Spleen (tissue), 11 donors: ENCODE data around the gene NUTF2. TPM values are rescaled to one million over a fixed set of nuclear protein-coding genes. Genes with fewer than 3 reads are reported as not detected.
A peak's percentile ranks its signal among the peaks of the same experiment; 100 is the strongest.

Experiments used
- DNase-seq: peaks from one replicate; pipeline ENCODE4 v3.0.0-alpha.2; 2020
- H3K27ac ChIP-seq, 8 donors: fragments of 200-600 bp; sonication (generic) in 7 of 8; 1 replicate in 4 of 8; 2 replicates in 4 of 8; pipeline versions ENCODE4 v1.5.0 to v1.8.0; 2016 to 2021; ENCODE audit warnings: inconsistent platforms in 4 of 8, mild to moderate bottlenecking in 4 of 8, moderate library complexity in 1 of 8
- H3K27me3 ChIP-seq, 7 donors: fragments of 200-600 bp; sonication (generic) in 6 of 7; replicated peaks in 1 of 7; 1 replicate in 4 of 7; 2 replicates in 3 of 7; pipeline versions ENCODE4 v1.5.0 to v1.8.0; 2016 to 2021; ENCODE audit warnings: inconsistent platforms in 3 of 7, mild to moderate bottlenecking in 1 of 7
- H3K36me3 ChIP-seq, 6 donors: fragments of 200-600 bp; sonication (generic) in 5 of 6; 1 replicate in 4 of 6; 2 replicates in 2 of 6; pipeline versions ENCODE4 v1.5.0 to v1.8.0; 2016 to 2021; ENCODE audit warnings: inconsistent platforms in 2 of 6
- H3K4me1 ChIP-seq, 6 donors: fragments of 200-600 bp; sonication (generic) in 5 of 6; 1 replicate in 3 of 6; 2 replicates in 3 of 6; pipeline versions ENCODE4 v1.5.0 to v1.8.0; 2016 to 2021; ENCODE audit warnings: inconsistent platforms in 3 of 6
- H3K4me3 ChIP-seq, 8 donors: fragments of 200-600 bp; sonication (generic) in 7 of 8; 1 replicate in 4 of 8; 2 replicates in 4 of 8; pipeline versions ENCODE4 v1.5.0 to v1.8.0; 2016 to 2021; ENCODE audit warnings: inconsistent platforms in 4 of 8, mild to moderate bottlenecking in 4 of 8, moderate library complexity in 2 of 8
- H3K9me3 ChIP-seq, 8 donors: fragments of 200-600 bp; sonication (generic) in 7 of 8; 1 replicate in 4 of 8; 2 replicates in 4 of 8; pipeline versions ENCODE4 v1.5.0 to v1.8.0; 2016 to 2021; ENCODE audit warnings: inconsistent platforms in 4 of 8
- POLR2A ChIP-seq, 3 donors: fragments of 450-650 bp; IDR thresholded peaks; one replicate each; pipeline ENCODE4 v1.5.1; 2017; ENCODE audit warnings: antibody characterized with exemption in 3 of 3, mild to moderate bottlenecking in 1 of 3
- POLR2AphosphoS5 ChIP-seq, 3 donors: sonication (generic); formaldehyde crosslinking; IDR thresholded peaks; one replicate each; pipeline ENCODE4 v1.5.1; 2017; ENCODE audit warnings: antibody characterized with exemption in 3 of 3
- WGBS, 5 donors: extraction: QIAGEN DNeasy Blood & Tissue Kit in 3 of 5; methylation state at CpG; one replicate each; pipeline versions ENCODE4 v1.1.5 to v1.1.7; 2013 to 2018; 5-methylcytosine and 5-hydroxymethylcytosine counted together
- intact Hi-C: fragments of 100-400 bp; cut with DNase I; formaldehyde crosslinking; loops from one replicate; pipeline ENCODE4 v1.15.0; 2023; ENCODE audit warnings: low total_unique reads
- polyA plus RNA-seq, 3 donors: library from polyadenylated mRNA; stranded (reverse); fragments of 200-250 nt; gene quantifications; one replicate each; pipeline ENCODE4 v1.2.1, GENCODE V29; 2013
- total RNA-seq, 7 donors: library from RNA; depleted of rRNA in 3 of 7; stranded (reverse); fragments of >200 nt in 3 of 7; fragmentation: NEBNext Ultra II Directional in 4 of 7; extraction: Animal tissue kit (Norgen Biotek cat#: 25700) in 4 of 7; gene quantifications; one replicate each; pipeline versions ENCODE4 v1.1.0 to v1.2.1, GENCODE V29; 2016 to 2021
- TF ChIP-seq, protein P1 (sequence below), 11 experiments: fragments of 200-600 bp in 7 of 11; fragments of 450-650 bp in 4 of 11; sonication (generic) in 4 of 11; IDR thresholded peaks in 8 of 11; conservative IDR thresholded peaks in 3 of 11; 1 replicate in 7 of 11; 2 replicates in 4 of 11; pipeline versions ENCODE4 v1.4.0 to v1.8.0; 2016 to 2021; ENCODE audit warnings: antibody characterized with exemption in 11 of 11, inconsistent platforms in 4 of 11, mild to moderate bottlenecking in 1 of 11
- donor health status: healthy with polysubstance abuse.
- donor health status: DM: no; HTN: no; CAD: no; lungs with moderate emphysema.
- donor health status: DM: no; HTN: no; CAD: no.
- donor health status: Bipolar disorder and iron deficiency.
- donor health status: healthy.
- donor health status: DM: no; HTN: no; CAD: no.
- donor health status: DM: yes; HTN: yes; CAD: no.

The NUTF2 gene
- total and polyA plus RNA-seq, 10 donors, result 38.8 to 116 (median 52.6) TPM

DNA sequence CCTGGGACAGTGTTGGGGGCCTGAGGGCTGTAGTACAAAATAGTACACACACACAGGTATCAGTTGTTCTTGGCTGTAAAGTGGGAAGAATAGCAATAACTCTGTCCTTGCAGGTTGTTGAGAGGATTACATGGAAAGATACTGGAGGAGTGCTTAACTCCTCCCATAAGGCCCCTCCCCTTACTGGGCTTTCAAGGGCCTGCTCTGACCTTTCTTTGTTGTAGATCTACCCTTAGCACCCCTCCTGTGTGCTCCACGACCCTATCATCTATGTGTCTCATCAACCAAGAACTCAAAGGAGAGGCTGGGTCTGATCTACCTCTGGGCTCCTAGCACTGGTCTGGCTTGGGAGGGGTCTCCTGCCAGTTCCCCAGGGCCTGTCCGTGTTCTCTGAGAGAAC, 17.9 kb downstream of the NUTF2 start:
- Histone ChIP-seq H3K4me1 (peaks cover 0 to 12% (median 0%) of the 10 kb centered on the region in 6 donors), H3K4me3 (no peak overlapping the region), H3K9me3 (no peaks in the 10 kb centered on the region), H3K27ac (no peak overlapping the region), H3K36me3 (peaks cover 0 to 75% (median 53%) of the 10 kb centered on the region in 6 donors), H3K27me3 (no peaks in the 10 kb centered on the region)
- intact Hi-C loops, result no loop called here
- no peak for DNase-seq
- WGBS, 5 donors, result 64 to 95% (median 89%) methylated on average over 2 of the region's 2 CpGs
- TF ChIP-seq, protein P1, sequence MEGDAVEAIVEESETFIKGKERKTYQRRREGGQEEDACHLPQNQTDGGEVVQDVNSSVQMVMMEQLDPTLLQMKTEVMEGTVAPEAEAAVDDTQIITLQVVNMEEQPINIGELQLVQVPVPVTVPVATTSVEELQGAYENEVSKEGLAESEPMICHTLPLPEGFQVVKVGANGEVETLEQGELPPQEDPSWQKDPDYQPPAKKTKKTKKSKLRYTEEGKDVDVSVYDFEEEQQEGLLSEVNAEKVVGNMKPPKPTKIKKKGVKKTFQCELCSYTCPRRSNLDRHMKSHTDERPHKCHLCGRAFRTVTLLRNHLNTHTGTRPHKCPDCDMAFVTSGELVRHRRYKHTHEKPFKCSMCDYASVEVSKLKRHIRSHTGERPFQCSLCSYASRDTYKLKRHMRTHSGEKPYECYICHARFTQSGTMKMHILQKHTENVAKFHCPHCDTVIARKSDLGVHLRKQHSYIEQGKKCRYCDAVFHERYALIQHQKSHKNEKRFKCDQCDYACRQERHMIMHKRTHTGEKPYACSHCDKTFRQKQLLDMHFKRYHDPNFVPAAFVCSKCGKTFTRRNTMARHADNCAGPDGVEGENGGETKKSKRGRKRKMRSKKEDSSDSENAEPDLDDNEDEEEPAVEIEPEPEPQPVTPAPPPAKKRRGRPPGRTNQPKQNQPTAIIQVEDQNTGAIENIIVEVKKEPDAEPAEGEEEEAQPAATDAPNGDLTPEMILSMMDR (IDR thresholded peaks at IDR 0.05 in 8 of 11, conservative IDR thresholded peaks at IDR 0.05 in 3 of 11), result no peak

DNA sequence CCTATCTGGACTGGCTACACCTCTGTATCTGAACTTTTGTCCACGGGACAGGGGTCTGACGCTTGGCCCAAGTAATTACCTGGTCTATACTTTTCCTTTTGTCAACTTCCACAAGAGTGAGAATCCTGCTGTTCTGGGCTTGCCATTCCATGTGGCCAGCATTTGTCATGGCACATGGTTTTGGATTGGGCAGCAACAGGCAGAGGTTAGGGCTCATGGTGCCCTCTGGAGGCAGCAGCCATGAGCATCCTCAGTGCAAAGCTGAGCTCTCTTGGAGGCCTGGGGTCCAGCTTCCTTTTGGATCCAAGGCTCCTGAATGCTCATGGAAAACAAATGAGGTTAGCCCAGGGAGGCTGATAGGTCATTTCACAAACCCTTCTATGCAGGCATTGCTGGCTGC, 18.6 kb downstream of the NUTF2 start:
- H3K4me1 ChIP-seq, result peaks cover 0 to 12% (median 0%) of the 10 kb centered on the region in 6 donors
- no peak overlapping the region for H3K4me3 ChIP-seq
- no peak overlapping the region for H3K27ac ChIP-seq
- intact Hi-C loops, result no loop called here
- no peaks in the 10 kb centered on the region for H3K27me3 ChIP-seq
- no peak for TF ChIP-seq POLR2AphosphoS5 (IDR thresholded peaks at IDR 0.05)
- TF ChIP-seq, protein P1 (IDR thresholded peaks at IDR 0.05 in 8 of 11, conservative IDR thresholded peaks at IDR 0.05 in 3 of 11), result peak in 5 of 11 experiments; percentile 14 to 35 (median 22)
- H3K9me3 ChIP-seq, result no peaks in the 10 kb centered on the region
- no peak for DNase-seq
- peaks cover 0 to 80% (median 59%) of the 10 kb centered on the region in 6 donors for H3K36me3 ChIP-seq
- WGBS, 5 donors, result 89 to 100% (median 96%) methylated on average over 2 of the region's 2 CpGs

DNA sequence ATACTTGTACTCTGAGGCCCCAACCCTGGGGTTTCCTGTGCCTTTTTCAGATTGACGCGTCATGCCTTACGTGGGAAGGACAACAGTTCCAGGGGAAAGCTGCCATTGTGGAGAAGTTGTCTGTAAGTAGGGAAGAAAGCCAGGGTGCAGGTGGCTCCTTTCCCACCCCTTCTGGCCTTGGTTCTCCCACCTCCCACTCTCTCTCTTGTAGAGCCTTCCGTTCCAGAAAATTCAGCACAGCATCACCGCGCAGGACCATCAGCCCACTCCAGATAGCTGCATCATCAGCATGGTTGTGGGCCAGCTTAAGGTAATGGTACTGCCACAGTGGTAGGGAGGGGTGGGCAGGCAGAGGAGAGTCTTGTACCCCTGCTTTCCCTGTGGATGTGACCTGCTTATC, 21.6 kb downstream of the NUTF2 start:
- H3K9me3 ChIP-seq, result no peaks in the 10 kb centered on the region
- no peak for DNase-seq
- H3K4me3 ChIP-seq, result no peak overlapping the region
- TF ChIP-seq POLR2A (IDR thresholded peaks at IDR 0.05), result no peak
- TF ChIP-seq, protein P1 (IDR thresholded peaks at IDR 0.05 in 8 of 11, conservative IDR thresholded peaks at IDR 0.05 in 3 of 11), result no peak
- TF ChIP-seq POLR2AphosphoS5 (IDR thresholded peaks at IDR 0.05), result no peak
- H3K27ac ChIP-seq, result no peak overlapping the region
- intact Hi-C loops, result no loop called here
- peaks cover 5 to 21% (median 11%) of the 10 kb centered on the region in 6 donors for H3K4me1 ChIP-seq
- H3K27me3 ChIP-seq, result no peaks in the 10 kb centered on the region
- H3K36me3 ChIP-seq, result peaks cover 0 to 74% (median 58%) of the 10 kb centered on the region in 6 donors
- 92 to 99% (median 95%) methylated on average over 6 of the region's 6 CpGs for WGBS, 5 donors

DNA sequence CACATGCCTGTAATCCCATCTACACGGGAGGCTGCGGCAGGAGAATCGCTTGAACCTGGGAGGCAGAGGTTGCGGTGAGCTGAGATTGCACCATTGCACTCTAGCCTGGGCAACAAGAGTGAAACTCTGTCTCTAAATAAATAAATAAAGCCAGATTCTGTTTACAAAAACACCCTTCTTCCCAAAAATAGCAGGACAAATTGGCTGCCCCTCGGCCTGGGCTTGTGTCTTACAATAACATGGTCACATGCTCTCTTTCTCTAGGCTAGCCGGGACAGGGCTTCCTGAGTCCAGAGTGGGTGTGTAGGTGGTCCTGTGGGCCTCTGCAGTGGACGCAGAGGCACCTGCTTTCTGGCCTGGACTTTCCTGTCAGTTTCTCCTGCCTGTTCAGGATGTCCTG, 22.9 kb downstream of the NUTF2 start:
- WGBS, 5 donors, result 85 to 94% (median 90%) methylated on average over 6 to 7 of the region's 7 CpGs
- no peaks in the 10 kb centered on the region for H3K27me3 ChIP-seq

DNA sequence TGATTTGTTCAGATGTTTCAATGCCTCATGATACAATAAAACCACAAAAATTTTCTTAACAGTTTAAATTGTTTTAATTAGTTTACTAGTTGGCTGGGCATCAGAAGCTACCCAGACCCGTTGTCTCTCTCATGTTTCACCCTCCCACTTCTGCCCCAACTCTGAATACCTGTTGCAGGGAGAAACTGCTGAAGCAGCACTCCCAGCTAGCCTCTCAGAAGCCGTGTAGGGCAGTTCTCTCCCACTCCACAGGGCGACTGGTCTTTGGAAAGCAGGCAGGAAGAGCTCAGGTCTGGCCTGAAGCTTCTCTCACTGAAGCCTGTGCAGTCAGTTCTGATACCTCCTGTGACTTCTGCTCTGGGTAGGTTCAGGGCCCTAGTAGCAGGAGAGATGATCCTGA, 24.5 kb downstream of the NUTF2 start:
- peaks cover 0 to 64% (median 49%) of the 10 kb centered on the region in 6 donors for H3K36me3 ChIP-seq
- WGBS, 5 donors, result 73 to 85% (median 76%) methylated on average over 3 of the region's 3 CpGs
- intact Hi-C loops, result no loop called here

More for the DNA sequence above, 22.9 kb downstream of the NUTF2 start:
- TF ChIP-seq POLR2AphosphoS5 (IDR thresholded peaks at IDR 0.05), result no peak
- intact Hi-C loops, result no loop called here
- H3K4me1 ChIP-seq, result peaks cover 18 to 35% (median 23%) of the 10 kb centered on the region in 6 donors
- peaks cover 0 to 71% (median 58%) of the 10 kb centered on the region in 6 donors for H3K36me3 ChIP-seq
- DNase-seq, result no peak
- no peak overlapping the region for H3K27ac ChIP-seq
- no peaks in the 10 kb centered on the region for H3K9me3 ChIP-seq
- H3K4me3 ChIP-seq, result no peak overlapping the region

More for the DNA sequence above, 24.5 kb downstream of the NUTF2 start:
- Histone ChIP-seq H3K27ac (peak overlapping the region in 5 of 8 donors; percentile 83 to 92 (median 90)), H3K4me1 (peaks cover 29 to 51% (median 39%) of the 10 kb centered on the region in 6 donors), H3K9me3 (no peaks in the 10 kb centered on the region), H3K4me3 (no peak overlapping the region), H3K27me3 (no peaks in the 10 kb centered on the region)
- no peak for DNase-seq
- TF ChIP-seq POLR2AphosphoS5 (IDR thresholded peaks at IDR 0.05) (no peak), POLR2A (IDR thresholded peaks at IDR 0.05) (no peak)
- TF ChIP-seq, protein P1 (IDR thresholded peaks at IDR 0.05 in 8 of 11, conservative IDR thresholded peaks at IDR 0.05 in 3 of 11), result no peak
